ENCODE results near the gene GPR55.

The GPR55 gene

DNA sequence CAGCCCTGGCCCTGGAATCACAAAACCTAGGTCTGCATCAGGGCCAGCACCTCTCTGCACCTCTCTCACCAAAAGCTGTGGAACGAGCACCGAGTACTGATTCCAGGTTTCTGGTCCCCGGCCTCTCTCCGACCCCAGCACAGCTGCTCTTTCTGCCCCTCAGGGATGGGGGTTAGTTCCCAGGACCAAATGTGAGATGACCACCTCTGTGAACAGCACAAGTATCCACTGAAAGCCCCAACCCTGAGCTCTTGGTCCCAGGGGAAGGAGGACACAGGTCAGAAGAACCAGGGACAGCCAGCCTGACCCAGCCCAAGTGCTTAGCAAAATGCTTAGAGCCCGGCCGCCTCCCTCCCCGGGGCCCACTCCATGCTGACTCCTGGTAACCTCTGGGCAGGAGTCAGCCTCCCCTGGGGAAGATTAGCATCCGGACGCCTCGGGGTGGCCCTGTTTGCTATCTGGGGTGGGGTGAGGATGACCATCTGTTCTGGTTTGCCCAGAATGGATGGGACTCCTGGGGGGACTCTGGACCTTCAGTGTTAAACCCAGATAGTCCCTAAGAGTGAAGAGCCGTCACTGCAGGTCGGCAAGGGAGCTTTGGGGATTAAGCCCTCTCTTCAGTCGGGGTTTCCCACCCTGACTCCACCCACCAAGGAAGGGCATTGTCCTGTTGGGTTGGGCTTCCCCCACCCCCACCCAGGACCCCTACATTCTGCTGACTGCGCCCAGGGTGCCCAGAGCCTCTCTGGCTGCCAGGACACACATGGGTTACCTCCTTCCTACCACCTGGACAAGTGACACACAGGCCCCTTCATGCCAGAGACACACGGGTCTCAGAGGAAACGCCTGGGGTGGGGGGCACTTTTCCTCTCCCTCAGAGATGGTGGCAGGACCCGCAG, 9.4 kb upstream of the GPR55 start:
- DNase-seq, result no peak

DNA sequence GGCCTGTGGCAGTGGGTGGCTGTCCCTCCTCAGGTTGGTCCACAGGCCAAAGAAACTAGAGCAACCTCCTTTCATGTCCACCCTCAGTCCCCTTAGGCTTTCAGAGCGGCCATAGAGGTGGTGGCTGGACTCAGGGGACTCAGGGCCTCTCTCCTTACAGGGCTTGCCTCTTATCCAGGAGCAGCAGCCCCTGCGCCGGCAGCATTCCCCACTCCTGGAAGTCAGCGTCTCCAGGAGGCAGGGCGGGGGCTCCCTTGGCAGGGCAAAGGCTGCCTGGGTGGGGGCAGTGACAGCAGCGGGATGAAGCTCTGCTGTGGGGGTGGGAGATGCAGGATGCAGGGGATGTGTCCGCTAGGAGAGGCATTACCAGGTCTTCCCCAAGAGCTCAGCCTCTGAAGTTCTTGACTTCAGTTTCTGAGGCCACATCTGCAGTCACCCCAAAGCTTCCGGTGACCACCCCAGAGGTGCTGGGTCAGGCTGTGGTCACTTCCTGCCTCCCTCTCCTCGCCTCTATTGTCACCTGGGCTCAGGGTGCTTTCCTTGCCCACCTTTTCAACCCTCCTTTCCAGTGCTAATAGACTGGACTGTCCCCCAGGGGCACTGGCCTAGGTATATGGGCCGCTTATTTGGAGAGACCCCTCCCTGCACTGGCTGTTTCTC, 8.6 kb upstream of the GPR55 start:
- no peak for DNase-seq

DNA sequence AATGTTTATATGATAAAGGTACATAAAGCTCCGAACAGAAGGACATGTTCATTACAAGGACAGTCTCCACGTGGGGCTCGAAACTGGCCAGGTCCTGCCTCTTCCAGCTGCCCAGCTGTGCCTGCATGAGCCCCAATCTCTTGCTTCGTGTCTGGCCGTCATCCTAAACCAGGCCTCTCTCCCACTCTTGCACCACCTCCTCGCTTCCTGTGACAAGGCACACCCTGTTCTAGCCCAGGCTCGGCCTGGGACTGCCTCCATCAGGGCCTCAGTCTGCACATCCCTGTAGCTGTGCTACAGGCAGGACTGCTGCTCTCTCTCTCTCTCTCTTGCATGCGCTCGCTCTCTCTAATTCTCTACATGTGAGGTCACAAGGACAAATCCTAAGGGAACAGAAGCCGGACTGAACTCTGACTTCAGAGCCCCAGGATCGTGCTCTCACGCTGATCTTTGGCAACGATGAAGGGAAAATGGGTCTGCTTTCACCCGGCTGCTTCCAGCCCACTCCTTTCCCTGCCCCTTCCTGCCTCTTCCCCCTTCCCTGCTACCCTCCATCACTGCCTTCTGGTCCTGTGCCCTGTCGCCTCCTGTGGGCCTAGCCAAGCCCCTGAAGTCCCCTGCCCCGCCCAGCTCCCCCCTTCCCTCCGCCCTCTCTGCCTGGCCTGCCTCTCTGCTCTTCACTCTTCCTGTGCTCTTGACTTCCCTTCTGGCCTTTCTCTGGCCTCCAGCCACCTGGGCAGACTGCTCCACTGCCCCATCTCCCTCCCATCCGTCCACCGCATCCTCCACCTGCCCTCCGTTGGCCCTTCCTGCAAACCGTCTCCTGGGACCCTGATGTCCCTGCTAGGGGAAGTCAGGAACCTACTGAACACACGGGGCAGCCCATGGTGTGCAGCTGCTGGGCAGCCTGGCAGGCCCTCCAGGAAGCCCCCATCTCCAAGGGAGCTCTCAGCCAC, 7.8 kb upstream of the GPR55 start:
- no peak for DNase-seq

DNA sequence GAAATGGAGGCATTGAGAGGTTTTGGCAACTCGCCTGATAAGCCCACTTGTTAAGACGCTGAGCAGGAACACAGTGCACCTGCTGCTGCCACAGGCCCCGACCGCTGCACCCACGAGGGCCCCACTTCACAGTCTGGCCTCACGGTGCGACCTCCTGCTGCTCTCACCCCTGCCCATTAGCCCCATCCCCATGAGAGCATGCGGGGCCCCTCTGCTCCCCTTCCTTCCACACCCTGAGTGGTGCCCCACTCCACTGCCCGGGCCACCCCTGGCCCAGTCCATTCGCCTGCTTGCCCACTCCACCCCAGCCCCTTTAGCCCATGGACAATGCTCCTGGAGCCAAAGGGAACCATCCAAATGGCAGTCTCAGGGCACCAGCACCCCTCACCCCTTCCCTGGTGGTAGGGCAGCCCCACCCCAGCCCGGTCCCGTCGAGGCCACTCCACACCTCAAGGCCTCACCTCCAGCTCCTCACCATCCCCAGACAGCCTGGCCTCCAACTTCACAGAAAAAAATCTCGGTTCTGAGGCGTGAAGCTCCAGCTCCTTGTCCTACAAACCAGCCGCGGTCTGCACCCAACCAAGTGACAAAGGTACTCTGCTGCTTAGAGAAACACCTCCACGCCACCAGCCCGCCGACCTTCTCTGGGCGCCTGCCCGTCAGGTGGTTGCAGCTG, 6.7 kb upstream of the GPR55 start:
- no peak for DNase-seq

DNA sequence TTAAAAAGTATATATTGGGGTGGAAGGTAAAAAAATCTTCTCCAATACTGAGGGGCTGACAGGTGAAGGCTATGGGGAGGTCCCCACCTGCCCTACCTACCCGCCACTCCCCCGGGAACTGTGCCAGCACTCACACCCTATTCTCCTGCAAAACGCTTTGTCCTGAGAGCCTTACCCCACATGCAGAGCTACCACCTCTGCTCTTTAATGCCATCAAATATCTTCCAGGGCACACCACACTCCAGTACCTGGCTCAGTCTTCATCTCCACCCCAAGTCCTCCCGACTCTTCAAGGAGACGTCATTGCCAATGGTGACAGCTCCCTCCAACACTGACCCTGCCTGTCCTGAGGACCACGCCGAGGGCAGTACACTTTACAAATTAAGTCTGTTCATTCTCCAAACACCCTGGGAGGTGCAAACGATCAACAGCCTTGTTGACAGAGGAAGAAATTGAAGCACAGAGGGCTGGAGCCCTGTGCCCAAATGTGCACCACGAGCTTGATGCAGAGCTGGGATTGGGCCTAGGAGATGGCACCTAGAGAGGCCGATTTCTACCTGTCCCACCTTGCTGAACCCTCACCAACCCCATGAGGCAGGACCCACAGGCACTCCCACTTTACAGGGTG, 6.0 kb upstream of the GPR55 start:
- no peak for DNase-seq

DNA sequence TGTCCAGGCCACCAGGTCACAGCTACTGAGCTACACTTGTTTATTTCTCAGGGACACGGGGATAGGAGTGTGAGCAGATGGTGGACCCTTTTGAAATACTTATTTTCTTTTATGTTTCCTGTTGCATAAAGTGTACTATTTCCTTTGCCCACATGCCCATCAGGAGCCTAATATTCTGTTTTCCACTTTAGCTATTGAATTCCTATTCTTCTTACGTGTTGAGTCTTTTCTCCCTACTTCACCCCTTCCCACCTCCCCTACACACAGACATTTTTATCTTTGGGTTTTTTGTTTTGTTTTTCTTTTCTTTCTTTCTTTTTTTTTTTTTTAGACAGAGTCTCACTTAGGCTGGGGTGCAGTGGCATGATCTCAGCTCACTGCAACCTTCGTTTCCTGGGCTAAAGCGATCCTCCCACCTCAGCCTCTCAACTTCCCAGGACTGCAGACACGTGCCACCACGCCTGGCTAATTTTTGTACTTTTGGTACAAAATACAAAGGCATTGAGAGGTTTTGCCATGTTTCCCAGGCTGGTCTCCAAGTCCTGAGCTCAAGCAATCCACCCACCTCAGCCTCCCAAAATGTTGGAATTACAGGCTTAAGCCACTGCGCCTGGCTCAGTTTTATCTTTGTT, 5.2 kb upstream of the GPR55 start:
- no peak for DNase-seq

DNA sequence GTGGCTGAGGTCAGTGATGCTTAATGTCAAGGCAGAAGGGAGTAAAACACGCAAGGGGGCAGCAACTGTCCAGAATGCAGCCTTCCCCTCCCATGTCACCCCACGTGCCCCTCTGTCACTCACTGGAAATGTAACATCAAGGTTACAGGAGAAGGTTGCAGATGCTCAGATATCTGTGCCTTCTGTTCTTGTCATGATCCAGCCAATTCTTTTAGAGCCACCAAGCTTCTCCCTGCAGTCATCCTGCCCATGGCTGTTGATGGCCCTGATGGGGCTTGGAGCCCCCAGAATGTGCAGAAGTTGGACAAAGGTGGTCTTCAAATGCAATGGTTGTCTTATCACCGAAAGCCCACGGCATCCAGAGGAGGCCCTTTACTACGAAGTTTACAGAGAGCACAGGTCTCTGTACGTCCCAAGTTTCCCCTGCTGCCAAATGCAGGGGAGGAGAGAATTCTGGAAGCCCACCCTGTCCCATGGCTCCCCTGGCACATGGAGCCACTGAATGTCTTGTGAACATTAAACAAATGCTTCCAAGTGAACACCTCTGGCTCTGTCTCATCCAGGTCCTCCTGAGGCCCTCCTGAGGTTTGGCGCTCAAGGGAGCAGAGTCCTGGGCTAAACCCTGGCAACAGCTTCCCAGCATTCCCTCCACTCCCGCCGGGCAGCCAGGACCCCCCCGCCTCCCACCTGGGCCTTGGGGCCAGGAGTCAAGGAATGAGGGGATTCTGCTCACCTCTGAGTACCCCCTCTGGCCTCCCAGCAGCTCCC, 4.5 kb upstream of the GPR55 start:
- no peak for DNase-seq

DNA sequence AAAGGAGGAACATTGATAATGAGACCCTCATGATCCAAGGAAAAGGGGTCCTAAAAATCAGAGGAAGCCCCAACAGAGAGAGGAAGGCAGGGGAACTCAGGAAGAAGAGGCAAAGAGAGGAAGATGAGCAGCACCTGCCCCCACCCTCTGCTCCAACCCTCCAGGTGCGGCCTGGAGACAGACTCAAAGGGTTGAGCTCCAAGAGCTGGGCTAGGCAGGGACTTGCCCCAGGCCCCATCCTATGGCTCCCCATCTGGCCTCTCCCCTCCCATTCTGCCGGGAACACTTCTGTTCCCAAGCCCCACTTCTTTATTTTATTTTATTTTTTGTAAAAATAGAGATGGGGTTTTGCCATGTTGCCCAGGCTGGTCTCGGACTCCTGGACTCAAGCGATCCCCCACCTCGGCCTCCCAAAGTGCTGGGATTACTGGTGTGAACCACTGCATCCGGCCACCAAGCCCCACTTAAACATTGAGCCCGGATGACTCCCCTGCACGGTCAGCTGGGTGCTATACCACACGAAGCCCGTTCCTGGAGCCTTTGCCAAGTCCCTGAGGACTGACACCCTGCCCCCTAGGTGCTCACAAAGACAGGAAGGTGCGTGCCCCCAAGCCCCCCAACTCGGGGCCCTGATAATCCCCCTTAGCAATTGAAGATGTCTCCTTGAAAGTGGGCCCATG, 3.8 kb upstream of the GPR55 start:
- DNase-seq, result no peak

DNA sequence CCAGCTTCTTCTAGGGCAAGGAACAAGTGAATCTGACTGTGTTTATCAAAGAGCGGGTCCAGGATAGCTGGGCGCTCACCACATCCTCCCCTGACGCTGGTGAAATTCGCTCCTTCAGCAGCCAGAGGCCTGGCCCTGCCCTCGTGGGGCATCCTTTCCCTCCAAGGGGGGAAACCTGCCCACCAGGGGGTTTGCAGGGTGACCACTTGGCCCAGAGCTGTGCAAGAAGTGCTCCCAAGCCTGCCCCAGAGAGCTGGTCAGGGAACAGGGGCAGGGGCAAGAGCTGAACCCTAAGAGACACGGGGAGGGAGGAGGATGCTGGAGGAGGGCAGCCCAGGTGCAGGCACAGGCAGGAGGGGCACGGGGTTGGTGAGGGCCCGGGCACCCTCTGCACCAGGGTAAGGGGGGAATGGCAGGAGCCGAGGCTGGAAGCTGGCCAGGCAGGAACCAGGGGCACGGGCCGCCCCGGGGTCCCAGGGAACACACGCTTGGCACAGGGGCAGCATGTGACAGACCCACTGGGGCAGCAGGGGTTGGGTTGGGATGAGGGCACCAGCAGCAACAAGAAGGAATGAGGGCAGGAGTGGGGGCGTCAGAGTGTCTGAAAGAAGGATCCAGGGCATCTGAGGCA, 2.8 kb upstream of the GPR55 start:
- DNase-seq, result no peak

DNA sequence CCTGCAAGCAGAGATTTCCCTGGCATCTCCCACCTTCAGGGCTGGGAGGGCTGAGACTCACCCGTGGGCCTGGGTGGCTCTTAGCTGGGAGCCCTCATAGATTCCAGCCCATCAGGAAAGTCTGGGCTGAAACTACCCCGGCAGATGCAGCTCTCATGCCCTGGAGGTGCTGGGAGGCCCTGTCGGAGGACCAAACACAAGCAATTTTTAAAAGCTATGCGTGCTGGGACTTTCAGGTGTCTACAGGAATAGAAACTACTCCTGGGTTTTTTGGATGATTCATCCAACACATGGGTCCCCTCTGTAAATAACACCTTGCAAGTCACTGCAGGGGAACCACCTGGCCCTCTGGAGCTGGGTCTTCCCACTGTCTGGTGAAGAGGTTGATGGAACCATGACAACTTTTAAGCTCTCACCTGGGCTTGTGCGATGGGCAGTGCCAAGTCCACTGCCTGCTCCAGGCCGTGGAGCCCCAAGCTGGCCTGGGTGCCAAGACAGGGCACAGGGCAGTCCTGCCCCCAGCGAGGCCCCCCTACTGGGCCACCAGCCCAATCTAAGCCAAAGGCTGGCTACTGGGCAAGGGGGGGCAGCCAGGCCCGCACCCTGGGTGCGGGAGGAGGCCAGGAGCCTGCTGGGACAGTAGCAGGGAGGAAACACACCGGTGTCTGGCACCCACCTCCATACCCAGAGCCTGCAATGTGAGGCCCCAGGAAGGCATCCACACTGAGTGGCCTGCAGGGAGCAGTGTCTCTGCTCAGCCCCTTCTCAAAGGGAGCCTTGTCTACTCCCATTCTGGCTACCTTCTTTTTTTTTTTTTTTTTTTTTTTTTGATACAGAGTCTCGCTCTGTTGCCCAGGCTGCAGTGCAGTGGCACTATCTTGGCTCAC, 1.1 kb upstream of the GPR55 start:
- no peak for DNase-seq

DNA sequence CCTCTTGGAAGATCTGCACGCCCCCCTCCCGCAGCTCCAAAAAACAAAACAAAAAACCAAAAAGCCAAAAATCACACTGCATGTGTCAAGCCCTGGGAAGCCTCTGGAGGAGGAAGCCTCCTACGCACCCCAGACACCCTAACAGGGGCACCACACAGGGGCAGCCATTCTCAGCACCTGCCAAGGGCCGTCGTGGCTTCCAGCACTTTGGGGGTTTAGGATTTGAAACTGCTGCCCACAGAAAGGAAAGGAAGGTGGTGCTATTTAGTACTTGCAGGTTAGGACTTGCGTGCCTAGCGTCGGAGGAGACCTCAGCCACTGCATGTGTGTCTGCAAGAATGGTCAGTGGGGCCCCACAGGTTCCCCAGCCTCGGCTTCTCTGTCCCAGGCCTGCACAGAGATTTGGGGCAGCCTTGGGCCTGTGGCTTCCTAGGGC, 419 bp upstream of the GPR55 start:
- DNase-seq, result no peak

DNA sequence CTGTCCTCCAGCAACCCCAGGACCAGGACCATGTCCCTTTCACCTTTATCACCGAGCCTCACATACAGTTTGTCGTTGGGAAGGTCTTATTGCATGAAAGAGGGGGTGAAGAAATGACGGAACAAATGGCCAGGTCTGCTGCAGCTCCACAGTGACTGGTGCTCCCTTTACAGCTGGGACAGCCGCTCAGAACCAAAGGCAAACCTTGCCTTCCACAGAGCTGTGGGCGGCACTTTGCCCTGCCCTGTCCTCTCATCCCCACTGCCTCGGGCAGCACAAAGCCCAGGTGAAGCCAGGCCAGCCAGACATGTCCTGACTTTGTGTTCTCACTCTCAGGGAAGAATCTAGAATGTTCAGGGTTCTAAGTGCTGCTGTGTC, 961 bp downstream of the GPR55 start:
- no peak for DNase-seq

DNA sequence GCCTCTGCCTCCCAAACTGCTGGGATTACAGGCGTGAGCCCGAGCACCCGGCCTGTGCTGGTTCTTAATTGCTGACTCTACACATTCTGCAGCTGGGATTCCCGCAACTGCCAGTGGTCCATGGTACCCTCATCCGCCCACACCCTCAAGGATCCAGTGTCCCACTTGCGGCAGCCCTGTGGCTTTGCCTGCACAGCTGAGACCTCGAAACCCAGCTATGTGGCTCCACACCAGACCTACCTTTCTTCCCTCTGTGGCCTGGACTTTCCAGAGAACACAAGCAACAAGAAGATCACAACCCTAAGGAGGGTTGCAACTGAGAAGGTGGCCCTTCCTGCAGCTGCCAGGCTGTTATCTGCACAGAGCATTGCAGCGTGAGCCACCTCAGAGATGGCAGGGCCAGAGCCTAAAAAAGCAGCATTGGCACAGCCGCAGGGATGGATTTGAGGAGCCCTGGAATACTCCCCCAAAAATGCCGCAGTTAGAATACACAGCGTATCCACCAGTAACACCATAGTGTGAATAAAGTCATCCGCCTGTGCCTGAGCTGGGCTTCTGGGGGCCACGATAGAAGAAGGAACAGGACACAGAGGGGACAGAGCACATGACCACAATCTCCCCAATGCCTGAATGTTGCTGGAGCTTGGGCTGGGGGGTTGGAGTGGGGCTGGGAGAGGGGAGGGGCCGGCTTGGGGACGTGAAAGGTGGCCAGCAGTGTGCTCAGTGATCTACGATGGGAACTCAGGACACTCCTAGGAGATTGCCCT, 1.9 kb downstream of the GPR55 start:
- no peak for DNase-seq

DNA sequence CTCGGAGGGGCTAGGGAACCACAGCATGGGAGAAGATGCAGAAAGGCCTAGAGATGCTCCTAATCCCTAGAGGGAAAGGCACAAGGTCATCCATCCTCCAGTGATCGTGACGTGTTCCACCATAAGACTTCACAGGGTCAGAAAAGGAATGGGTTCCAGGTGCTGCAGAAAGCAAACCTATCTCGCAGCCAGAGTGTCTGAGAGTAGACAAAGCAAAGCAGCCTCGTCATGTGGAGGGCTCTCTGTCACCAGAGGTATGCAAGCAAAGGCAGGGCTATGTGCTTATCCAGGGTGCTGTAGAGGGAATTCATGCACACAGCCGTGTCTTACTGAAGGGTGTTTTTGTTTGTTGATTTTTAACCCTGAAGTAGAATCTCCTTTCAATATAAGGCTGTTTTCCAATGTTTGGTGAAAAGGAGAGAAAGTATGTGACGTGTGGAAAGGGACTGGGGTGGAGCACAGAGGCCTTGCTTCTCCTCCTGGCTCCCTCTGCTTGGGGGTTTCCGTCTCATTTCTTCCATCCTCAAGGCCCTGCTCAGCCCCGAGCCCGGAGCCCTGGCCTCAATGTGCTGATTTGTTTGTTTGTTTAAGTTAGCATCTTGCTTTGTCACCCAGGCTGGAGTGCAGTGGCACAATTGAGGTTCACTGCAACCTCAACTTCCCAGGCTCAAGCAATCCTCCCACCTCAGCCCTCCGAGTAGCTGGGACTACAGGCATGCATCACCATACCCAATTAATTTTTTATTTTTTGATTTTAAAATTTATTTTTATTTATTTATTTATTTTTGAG, 3.0 kb downstream of the GPR55 start:
- DNase-seq, result no peak

DNA sequence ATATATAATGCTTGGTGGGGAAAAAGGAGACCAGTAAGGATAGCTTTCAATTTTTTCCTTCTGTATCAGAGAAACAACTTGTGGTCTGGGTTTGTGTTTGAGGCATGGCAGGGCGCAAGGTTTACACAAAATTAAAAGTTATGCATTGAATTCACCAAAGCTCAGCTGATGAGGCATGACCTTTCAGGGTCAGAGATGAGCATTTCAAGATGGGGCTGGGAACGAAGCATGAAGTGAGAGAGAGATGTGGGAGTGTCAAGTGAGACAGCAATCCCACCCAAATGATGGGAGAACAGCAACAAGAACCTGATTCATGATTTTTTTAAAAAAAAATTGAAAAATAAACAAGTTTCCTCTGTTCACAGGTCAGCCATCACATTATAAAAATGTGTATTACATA, 4.9 kb downstream of the GPR55 start:
- DNase-seq, result no peak

DNA sequence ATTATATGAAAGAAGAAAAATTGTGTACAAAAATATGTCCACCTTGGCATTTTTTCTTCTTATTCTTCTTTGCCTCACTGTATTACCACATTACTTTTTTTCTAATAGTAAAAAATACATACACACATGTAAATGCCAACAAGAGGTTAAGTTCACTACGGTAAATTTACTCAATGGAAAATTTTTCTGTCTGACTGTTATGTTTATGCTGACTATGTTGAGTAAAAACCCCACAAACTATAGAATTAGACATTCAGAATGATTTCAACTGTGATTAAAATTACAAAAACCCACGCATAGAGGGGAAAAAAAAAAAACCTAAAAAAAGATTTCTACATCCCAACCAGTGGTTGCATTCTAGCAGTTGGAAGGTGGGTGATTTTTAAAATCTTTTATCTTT, 5.4 kb downstream of the GPR55 start:
- no peak for DNase-seq

DNA sequence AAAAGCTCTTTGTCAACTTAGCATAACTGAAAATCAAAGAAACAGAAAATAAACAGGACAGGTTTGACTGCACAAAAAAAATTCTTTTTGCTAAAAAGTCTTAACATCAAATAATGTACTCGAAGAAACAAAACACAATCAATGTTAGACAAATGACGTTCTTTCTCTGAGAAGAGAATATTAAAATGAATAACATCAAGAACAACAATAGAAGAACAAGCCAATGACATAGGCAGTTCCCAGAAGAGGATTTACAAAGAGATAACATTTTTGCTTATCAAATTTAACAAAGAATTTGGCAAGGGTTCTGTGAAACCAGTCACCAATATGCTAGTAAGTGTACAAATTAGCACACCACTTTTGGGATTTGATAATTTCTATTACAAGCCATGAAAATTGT, 5.8 kb downstream of the GPR55 start:
- DNase-seq, result no peak
